OCI-LY7 (cell line): Measurements from ENCODE around the gene TELO2. TPM values are rescaled to one million over a fixed set of nuclear protein-coding genes. Genes with fewer than 3 reads are reported as not detected.

Experiments used
- BruUV-seq: library from RNA; stranded (reverse); fragments of 400-500 nt; replicated peaks from 2 replicates; lab custom pipeline; 2021; lab: Mats Ljungman, UMichigan
- CTCF ChIA-PET: fragments of 300-600 bp; sonication (Branson Sonifier 250); formaldehyde crosslinking; loops from one replicate; lab custom pipeline; 2022; ENCODE audit warnings: antibody characterized with exemption; ENCODE audit not compliant: unreplicated experiment; lab: Charles Lee
- POLR2A ChIA-PET: fragments of 300-600 bp; sonication (Branson Sonifier 250); formaldehyde crosslinking; loops from one replicate; lab custom pipeline; 2022; ENCODE audit warnings: antibody characterized with exemption; lab: Charles Lee
- DNase-seq: peaks from one replicate; pipeline ENCODE4 v3.0.0-alpha.2; 2015; ENCODE audit warnings: low spot score
- H2AFZ ChIP-seq: fragments of 200-600 bp; sonication (generic), shearing (Covaris generic); 2 replicates; pipeline ENCODE4 v1.6.1; 2014; ENCODE audit warnings: mild to moderate bottlenecking, antibody characterized with exemption, low read length, moderate library complexity
- H3K27ac ChIP-seq: fragments of 200-600 bp; sonication (generic); 2 replicates; pipeline ENCODE4 v1.5.1; 2014; ENCODE audit warnings: mixed run types, low read depth, mild to moderate bottlenecking, moderate library complexity, low read length, inconsistent platforms; ENCODE audit not compliant: poor library complexity, severe bottlenecking
- H3K36me3 ChIP-seq: fragments of 200-600 bp; sonication (generic); 2 replicates; pipeline ENCODE4 v1.6.1; 2014; ENCODE audit warnings: mild to moderate bottlenecking, antibody characterized with exemption, low read length, moderate library complexity, mixed read lengths; ENCODE audit not compliant: insufficient read depth
- H3K4me1 ChIP-seq: fragments of 200-600 bp; sonication (generic); 2 replicates; pipeline ENCODE4 v1.5.1; 2014; ENCODE audit warnings: mild to moderate bottlenecking, low read length; ENCODE audit not compliant: insufficient read depth, poor library complexity, severe bottlenecking
- H3K4me2 ChIP-seq: fragments of 200-600 bp; sonication (generic); 2 replicates; pipeline ENCODE4 v1.6.1; 2014; ENCODE audit warnings: mild to moderate bottlenecking, low read length
- H3K4me3 ChIP-seq: fragments of 200-600 bp; sonication (generic); 2 replicates; pipeline ENCODE4 v1.5.1; 2014; ENCODE audit warnings: mild to moderate bottlenecking, low read depth, low read length; ENCODE audit not compliant: poor library complexity, severe bottlenecking
- H3K79me2 ChIP-seq: fragments of 200-600 bp; sonication (generic); 2 replicates; pipeline ENCODE4 v1.6.1; 2016; ENCODE audit warnings: low read depth, mild to moderate bottlenecking, low read length, moderate library complexity, mixed read lengths; ENCODE audit not compliant: insufficient read depth
- H3K9me2 ChIP-seq: fragments of 200-600 bp; sonication (generic); 2 replicates; pipeline ENCODE4 v1.6.1; 2016; ENCODE audit warnings: mild to moderate bottlenecking, low read length, mixed read lengths; ENCODE audit not compliant: insufficient read depth
- H3K9me3 ChIP-seq: fragments of 200-600 bp; sonication (generic); 2 replicates; pipeline ENCODE4 v1.6.1; 2014; ENCODE audit warnings: mild to moderate bottlenecking, mixed run types, low read length, mixed read lengths
- H4K20me1 ChIP-seq: fragments of 200-600 bp; sonication (generic); 2 replicates; pipeline ENCODE4 v1.6.1; 2014; ENCODE audit warnings: mild to moderate bottlenecking, antibody characterized with exemption, low read length, moderate library complexity, mixed read lengths; ENCODE audit not compliant: insufficient read depth
- CTCF ChIP-seq: fragments of 200-600 bp; sonication (generic); conservative IDR thresholded peaks from 2 replicates; pipeline ENCODE4 v1.5.1; 2014; ENCODE audit warnings: mild to moderate bottlenecking, antibody characterized with exemption, low read length, moderate library complexity, mixed read lengths
- EZH2phosphoT487 ChIP-seq: fragments of 200-600 bp; sonication (generic); IDR thresholded peaks from 2 replicates; pipeline ENCODE4 v1.6.1; 2018; ENCODE audit warnings: low read depth, borderline replicate concordance, mild to moderate bottlenecking, mixed run types, antibody characterized with exemption, low read length, moderate library complexity, mixed read lengths
- intact Hi-C: fragments of 100-400 bp; cut with micrococcal nuclease; formaldehyde crosslinking; loops from one replicate; pipeline ENCODE4 v1.10.0; 2022; ENCODE audit not compliant: unreplicated experiment
- total RNA-seq, 2 experiments: library from RNA; depleted of rRNA in 1 of 2; stranded (reverse); fragments of >200 nt in 1 of 2; shearing (Covaris generic) in 1 of 2; gene quantifications; 2 replicates each; pipeline ENCODE4 v1.2.3, GENCODE V29; 2014 to 2022

The TELO2 gene
- total RNA-seq, 2 experiments from 2014 or later: 58.2 to 70.1 TPM

- no peak for DNase-seq
- Histone ChIP-seq H3K4me1 (no peaks in the 10 kb centered on the region), H3K4me3 (no peak overlapping the region), H3K9me2 (no peaks in the 10 kb centered on the region), H4K20me1 (no peaks in the 10 kb centered on the region), H2AFZ (no peak overlapping the region), H3K4me2 (no peak overlapping the region), H3K27ac (no peak overlapping the region), H3K79me2 (no peaks in the 10 kb centered on the region), H3K36me3 (no peaks in the 10 kb centered on the region), H3K9me3 (no peaks in the 10 kb centered on the region)
- BruUV-seq: no TSS peak
- intact Hi-C loops: no loop called here
- ChIA-PET CTCF (no interaction called here), POLR2A (no interaction called here)
- no peak for TF ChIP-seq CTCF
- no peak for TF ChIP-seq EZH2phosphoT487
Observed at GRCh38 chr16:1518626-1519135, 25.5 kb downstream of the TELO2 start.

GRCh38 chr16:1519831-1520230 lies 26.7 kb downstream of the TELO2 start:
- intact Hi-C loops: no loop called here
- H3K9me2 ChIP-seq: no peaks in the 10 kb centered on the region
- BruUV-seq: no TSS peak
- ChIA-PET CTCF (no interaction called here), POLR2A (no interaction called here)
- no peak overlapping the region for H3K27ac ChIP-seq
- no peaks in the 10 kb centered on the region for H3K36me3 ChIP-seq
- H4K20me1 ChIP-seq: no peaks in the 10 kb centered on the region
- H3K79me2 ChIP-seq: no peaks in the 10 kb centered on the region
- H3K4me1 ChIP-seq: no peaks in the 10 kb centered on the region
- TF ChIP-seq EZH2phosphoT487 (no peak), CTCF (no peak)
- no peaks in the 10 kb centered on the region for H3K9me3 ChIP-seq
- no peak overlapping the region for H2AFZ ChIP-seq
- no peak overlapping the region for H3K4me2 ChIP-seq
- H3K4me3 ChIP-seq: no peak overlapping the region
- no peak for DNase-seq

DNA sequence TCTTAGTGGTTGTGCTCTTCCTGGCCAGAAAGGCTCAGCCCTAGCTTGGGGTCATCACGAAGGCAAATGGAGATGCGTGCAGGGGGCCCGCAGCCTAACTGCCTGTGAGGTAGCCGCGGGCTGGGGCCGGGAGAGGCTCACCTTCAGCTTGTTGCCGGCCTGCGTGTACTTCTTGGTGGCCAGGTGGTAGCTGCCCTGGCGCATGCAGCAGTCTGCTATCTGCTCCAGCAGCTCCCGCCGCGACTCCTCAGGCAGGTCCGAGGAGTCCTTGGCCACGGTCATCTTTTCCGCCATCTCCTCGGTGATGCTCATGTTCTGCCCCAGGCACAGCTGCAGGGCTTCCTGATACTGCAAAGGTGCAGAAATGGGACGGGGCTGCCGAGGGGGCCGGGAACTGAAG lies 27.3 kb downstream of the TELO2 start:
- Histone ChIP-seq H3K4me1 (no peaks in the 10 kb centered on the region), H2AFZ (no peak overlapping the region), H3K4me2 (no peak overlapping the region), H3K36me3 (no peaks in the 10 kb centered on the region), H3K9me2 (no peaks in the 10 kb centered on the region), H3K9me3 (no peaks in the 10 kb centered on the region), H3K27ac (no peak overlapping the region), H4K20me1 (no peaks in the 10 kb centered on the region), H3K79me2 (no peaks in the 10 kb centered on the region), H3K4me3 (no peak overlapping the region)
- TF ChIP-seq EZH2phosphoT487 (no peak), CTCF (no peak)
- BruUV-seq: no TSS peak
- ChIA-PET POLR2A (no interaction called here), CTCF (no interaction called here)
- no peak for DNase-seq
- intact Hi-C loops: no loop called here
